HG02884 (cell line): Measurements from ENCODE around the gene FDX1.

Experiments used
- ATAC-seq: cut with Tn5 transposase; IDR thresholded peaks from one replicate; pipeline ENCODE4 v1.9.1; 2021; ENCODE audit warnings: mild to moderate bottlenecking, moderate library complexity; ENCODE audit not compliant: unreplicated experiment

The FDX1 gene

GRCh38 chr11:110507328-110507727 lies 77.6 kb downstream of the FDX1 start:
- ATAC-seq = no peak

GRCh38 chr11:110508786-110509185 lies 79.0 kb downstream of the FDX1 start:
- no peak for ATAC-seq

- no peak for ATAC-seq
These were observed 79.7 kb downstream of the FDX1 start for GRCh38 chr11:110509472-110509871.

GRCh38 chr11:110512026-110512425 lies 82.3 kb downstream of the FDX1 start:
- ATAC-seq = no peak

- no peak for ATAC-seq
These were observed 83.6 kb downstream of the FDX1 start for GRCh38 chr11:110513259-110513801.

- no peak for ATAC-seq
These were observed 84.2 kb downstream of the FDX1 start for GRCh38 chr11:110513846-110514437.
